HG03108 (cell line): Measurements from ENCODE around the gene PRKCE.
A peak's percentile ranks its signal among the peaks of the same experiment; 100 is the strongest.

Source experiments
- ATAC-seq: cut with Tn5 transposase; IDR thresholded peaks from one replicate; pipeline ENCODE4 v1.9.1; 2021; ENCODE audit warnings: moderate library complexity; ENCODE audit not compliant: unreplicated experiment

Gene PRKCE

GRCh38 chr2:46062637-46063412 is 411.4 kb downstream of the PRKCE start:
- ATAC-seq = no peak

- ATAC-seq = no peak
Observed at GRCh38 chr2:46064396-46064795, 412.9 kb downstream of the PRKCE start.

- no peak for ATAC-seq
Observed at GRCh38 chr2:46065152-46065551, 413.7 kb downstream of the PRKCE start.

GRCh38 chr2:46066116-46066515 is 414.6 kb downstream of the PRKCE start:
- ATAC-seq = no peak

GRCh38 chr2:46066601-46067000 is 415.1 kb downstream of the PRKCE start:
- no peak for ATAC-seq

GRCh38 chr2:46067062-46067461 is 415.6 kb downstream of the PRKCE start:
- ATAC-seq = no peak

GRCh38 chr2:46067501-46068305 is 416.2 kb downstream of the PRKCE start:
- ATAC-seq = no peak

- no peak for ATAC-seq
Observed at GRCh38 chr2:46068636-46069035, 417.2 kb downstream of the PRKCE start.

- no peak for ATAC-seq
Observed at GRCh38 chr2:46071074-46071473, 419.6 kb downstream of the PRKCE start.

GRCh38 chr2:46072101-46072820 is 420.8 kb downstream of the PRKCE start:
- ATAC-seq = no peak

- ATAC-seq = no peak
Observed at GRCh38 chr2:46073540-46074046, 422.1 kb downstream of the PRKCE start.

GRCh38 chr2:46074501-46074900 is 423.0 kb downstream of the PRKCE start:
- ATAC-seq = no peak

- ATAC-seq = no peak
Observed at GRCh38 chr2:46075848-46076247, 424.4 kb downstream of the PRKCE start.

GRCh38 chr2:46076251-46076650 is 424.8 kb downstream of the PRKCE start:
- ATAC-seq = no peak

- no peak for ATAC-seq
Observed at GRCh38 chr2:46076875-46077274, 425.4 kb downstream of the PRKCE start.

- ATAC-seq = no peak
Observed at GRCh38 chr2:46077522-46078107, 426.1 kb downstream of the PRKCE start.

- ATAC-seq = peak; percentile 60
Observed at GRCh38 chr2:46079985-46080560, 428.6 kb downstream of the PRKCE start.

- ATAC-seq = no peak
Observed at GRCh38 chr2:46082531-46083485, 431.3 kb downstream of the PRKCE start.

- no peak for ATAC-seq
Observed at GRCh38 chr2:46086578-46087070, 435.1 kb downstream of the PRKCE start.
